OCI-LY3 (cell line): ENCODE results near the gene ZNF516.

ENCODE experiments used
- EZH2phosphoT487 ChIP-seq: fragments of 200-600 bp; shearing (Covaris generic); IDR thresholded peaks from 2 replicates; pipeline ENCODE4 v1.6.1; 2018; ENCODE audit warnings: antibody characterized with exemption, mixed run types, low read depth
- TF ChIP-seq, protein P1 (sequence below): fragments of 200-600, 300-600 bp; sonication (generic); IDR thresholded peaks from 2 replicates; pipeline ENCODE4 v1.5.1; 2014; ENCODE audit warnings: antibody characterized with exemption, low read length, low read depth

DNA sequence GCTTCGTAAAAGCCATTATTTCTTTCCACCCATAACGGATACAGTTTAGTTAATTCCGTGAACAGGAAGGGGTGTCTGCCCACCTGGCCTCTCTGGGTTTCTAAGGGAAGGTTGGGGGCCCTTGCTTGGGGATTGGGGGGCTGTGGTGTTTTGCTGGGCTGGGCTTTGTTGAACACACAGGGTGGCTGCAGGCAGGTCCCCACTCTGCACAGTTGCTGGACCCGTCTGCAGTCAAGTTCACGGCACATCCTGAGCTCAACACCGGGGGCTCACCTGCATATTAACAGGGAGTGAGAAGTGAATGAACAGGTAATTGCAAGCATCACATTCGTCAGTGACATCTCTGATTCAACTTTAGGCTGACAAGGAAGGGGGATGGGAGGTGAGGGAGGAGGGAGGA is 109.0 kb downstream of the ZNF516 start:
- TF ChIP-seq, protein P1, sequence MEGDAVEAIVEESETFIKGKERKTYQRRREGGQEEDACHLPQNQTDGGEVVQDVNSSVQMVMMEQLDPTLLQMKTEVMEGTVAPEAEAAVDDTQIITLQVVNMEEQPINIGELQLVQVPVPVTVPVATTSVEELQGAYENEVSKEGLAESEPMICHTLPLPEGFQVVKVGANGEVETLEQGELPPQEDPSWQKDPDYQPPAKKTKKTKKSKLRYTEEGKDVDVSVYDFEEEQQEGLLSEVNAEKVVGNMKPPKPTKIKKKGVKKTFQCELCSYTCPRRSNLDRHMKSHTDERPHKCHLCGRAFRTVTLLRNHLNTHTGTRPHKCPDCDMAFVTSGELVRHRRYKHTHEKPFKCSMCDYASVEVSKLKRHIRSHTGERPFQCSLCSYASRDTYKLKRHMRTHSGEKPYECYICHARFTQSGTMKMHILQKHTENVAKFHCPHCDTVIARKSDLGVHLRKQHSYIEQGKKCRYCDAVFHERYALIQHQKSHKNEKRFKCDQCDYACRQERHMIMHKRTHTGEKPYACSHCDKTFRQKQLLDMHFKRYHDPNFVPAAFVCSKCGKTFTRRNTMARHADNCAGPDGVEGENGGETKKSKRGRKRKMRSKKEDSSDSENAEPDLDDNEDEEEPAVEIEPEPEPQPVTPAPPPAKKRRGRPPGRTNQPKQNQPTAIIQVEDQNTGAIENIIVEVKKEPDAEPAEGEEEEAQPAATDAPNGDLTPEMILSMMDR, result no peak
- no peak for TF ChIP-seq EZH2phosphoT487
